Left ventricle myocardium inferior (tissue), 1 donor: ENCODE measurements around the gene CTNNA2. TPM values are rescaled to one million over a fixed set of nuclear protein-coding genes. Genes with fewer than 3 reads are reported as not detected.

Experiments used
- DNase-seq: peaks from one replicate; pipeline ENCODE4 v3.0.0-alpha.2; 2020
- H3K27ac ChIP-seq: fragments of 200-600 bp; replicated peaks from 2 replicates; pipeline ENCODE4 v1.8.0; 2021
- H3K27me3 ChIP-seq: fragments of 200-600 bp; 2 replicates; pipeline ENCODE4 v1.8.0; 2021; ENCODE audit warnings: low read depth
- H3K36me3 ChIP-seq: fragments of 200-600 bp; 2 replicates; pipeline ENCODE4 v1.8.0; 2021
- H3K4me1 ChIP-seq: fragments of 200-600 bp; 2 replicates; pipeline ENCODE4 v1.8.0; 2021
- H3K4me3 ChIP-seq: fragments of 200-600 bp; 2 replicates; pipeline ENCODE4 v1.8.0; 2021; ENCODE audit warnings: mild to moderate bottlenecking, moderate library complexity
- H3K9me3 ChIP-seq: fragments of 200-600 bp; replicated peaks from 2 replicates; pipeline ENCODE4 v1.8.0; 2021
- intact Hi-C: fragments of 100-400 bp; cut with micrococcal nuclease; formaldehyde crosslinking; loops from one replicate; pipeline ENCODE4 v1.11.0; 2022
- total RNA-seq: library from RNA; stranded (reverse); fragmentation: NEBNext Ultra II Directional; extraction: Animal tissue kit (Norgen Biotek cat#: 25700); gene quantifications from one replicate; pipeline ENCODE4 v1.2.1, GENCODE V29; 2021
- TF ChIP-seq, protein P1 (sequence below): fragments of 200-600 bp; IDR thresholded peaks from 2 replicates; pipeline ENCODE4 v1.8.0; 2021; ENCODE audit warnings: antibody characterized with exemption, mild to moderate bottlenecking, borderline replicate concordance
- donor health status: DM: no; HTN: yes; CAD: no; lungs with severe emphysema.

The CTNNA2 gene
- total RNA-seq, 1 donor from 2014 or later = not detected

DNA sequence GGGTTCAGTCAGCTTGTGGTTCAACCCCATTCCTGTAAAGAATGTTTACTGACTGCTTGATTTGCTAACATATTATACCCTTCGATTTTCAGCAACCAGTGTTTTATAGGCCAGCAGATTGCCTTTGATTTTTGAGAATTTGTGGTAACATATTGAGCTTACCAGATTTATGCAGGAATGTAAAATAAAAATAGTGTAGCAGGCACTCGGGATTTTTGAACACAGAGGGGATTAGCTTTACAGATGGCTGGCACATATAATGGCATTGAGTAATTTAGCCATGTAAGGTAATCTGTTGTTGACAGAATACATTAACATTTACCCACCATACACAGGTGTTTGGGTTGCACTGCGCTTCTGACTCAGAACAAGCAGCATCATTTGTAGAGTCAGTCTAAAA, 437.7 kb downstream of the CTNNA2 start:
- intact Hi-C loops = no loop called here
- TF ChIP-seq, protein P1, sequence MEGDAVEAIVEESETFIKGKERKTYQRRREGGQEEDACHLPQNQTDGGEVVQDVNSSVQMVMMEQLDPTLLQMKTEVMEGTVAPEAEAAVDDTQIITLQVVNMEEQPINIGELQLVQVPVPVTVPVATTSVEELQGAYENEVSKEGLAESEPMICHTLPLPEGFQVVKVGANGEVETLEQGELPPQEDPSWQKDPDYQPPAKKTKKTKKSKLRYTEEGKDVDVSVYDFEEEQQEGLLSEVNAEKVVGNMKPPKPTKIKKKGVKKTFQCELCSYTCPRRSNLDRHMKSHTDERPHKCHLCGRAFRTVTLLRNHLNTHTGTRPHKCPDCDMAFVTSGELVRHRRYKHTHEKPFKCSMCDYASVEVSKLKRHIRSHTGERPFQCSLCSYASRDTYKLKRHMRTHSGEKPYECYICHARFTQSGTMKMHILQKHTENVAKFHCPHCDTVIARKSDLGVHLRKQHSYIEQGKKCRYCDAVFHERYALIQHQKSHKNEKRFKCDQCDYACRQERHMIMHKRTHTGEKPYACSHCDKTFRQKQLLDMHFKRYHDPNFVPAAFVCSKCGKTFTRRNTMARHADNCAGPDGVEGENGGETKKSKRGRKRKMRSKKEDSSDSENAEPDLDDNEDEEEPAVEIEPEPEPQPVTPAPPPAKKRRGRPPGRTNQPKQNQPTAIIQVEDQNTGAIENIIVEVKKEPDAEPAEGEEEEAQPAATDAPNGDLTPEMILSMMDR = no peak
- H3K27ac ChIP-seq = no peak overlapping the region

DNA sequence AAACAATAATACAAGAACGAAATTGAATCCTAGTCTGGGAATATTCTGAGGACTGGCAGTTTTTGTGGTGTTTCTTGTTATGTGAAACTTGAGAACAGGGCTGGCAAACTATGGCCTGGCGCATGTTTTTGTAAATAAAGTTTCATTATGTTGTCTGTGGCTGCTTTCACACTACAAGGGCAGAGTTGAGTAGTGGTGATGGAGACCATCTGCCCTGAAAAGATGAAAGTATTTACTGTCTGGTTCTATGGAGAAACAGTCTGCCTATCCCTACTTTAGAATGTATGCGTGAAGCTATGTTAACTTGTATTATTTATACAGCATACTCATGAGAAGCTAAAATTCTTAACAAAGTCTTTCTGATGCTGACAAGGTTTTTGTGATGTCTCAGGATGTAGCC, 439.8 kb downstream of the CTNNA2 start:
- Histone ChIP-seq H3K27me3 (no peaks in the 10 kb centered on the region), H3K36me3 (no peaks in the 10 kb centered on the region), H3K27ac (no peak overlapping the region), H3K4me3 (no peak overlapping the region), H3K9me3 (no peaks in the 10 kb centered on the region), H3K4me1 (no peaks in the 10 kb centered on the region)
- no peak for DNase-seq
- intact Hi-C loops = no loop called here
- TF ChIP-seq, protein P1 = no peak

More for the DNA sequence above, 437.7 kb downstream of the CTNNA2 start:
- H3K9me3 ChIP-seq = no peaks in the 10 kb centered on the region
- no peak for DNase-seq
- no peaks in the 10 kb centered on the region for H3K27me3 ChIP-seq
- no peak overlapping the region for H3K4me3 ChIP-seq
- H3K4me1 ChIP-seq = peaks cover 13% of the 10 kb centered on the region
- H3K36me3 ChIP-seq = no peaks in the 10 kb centered on the region

DNA sequence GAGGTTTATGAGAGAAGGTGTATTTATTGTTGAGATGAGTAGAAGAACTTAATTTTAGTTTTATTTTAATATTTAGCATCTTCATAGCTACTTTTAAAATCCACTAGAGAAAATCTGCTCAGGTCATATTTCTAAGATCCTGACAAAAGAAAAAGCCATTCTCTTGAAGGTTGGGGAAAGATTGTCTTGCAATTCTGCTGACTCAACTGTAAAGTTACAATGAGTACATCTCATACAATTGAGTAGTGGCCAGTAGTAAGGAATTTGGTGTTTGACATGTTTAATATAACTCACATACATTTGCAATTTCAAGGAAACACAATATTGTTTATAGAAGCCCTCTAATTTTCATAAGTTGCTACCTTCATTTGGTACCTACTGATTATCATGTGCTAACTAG, 447.2 kb downstream of the CTNNA2 start:
- no peaks in the 10 kb centered on the region for H3K9me3 ChIP-seq
- no peak overlapping the region for H3K4me3 ChIP-seq

GRCh38 chr2:79960519-79960918, 447.7 kb downstream of the CTNNA2 start:
- no peaks in the 10 kb centered on the region for H3K36me3 ChIP-seq
- no peak overlapping the region for H3K27ac ChIP-seq
- no peak for DNase-seq
- H3K4me3 ChIP-seq = no peak overlapping the region
- H3K4me1 ChIP-seq = no peaks in the 10 kb centered on the region
- peaks cover 4% of the 10 kb centered on the region for H3K27me3 ChIP-seq
- TF ChIP-seq, protein P1 = no peak
- intact Hi-C loops = no loop called here
- no peaks in the 10 kb centered on the region for H3K9me3 ChIP-seq

More for the DNA sequence above, 447.2 kb downstream of the CTNNA2 start:
- no peak for DNase-seq
- Histone ChIP-seq H3K27ac (no peak overlapping the region), H3K4me1 (no peaks in the 10 kb centered on the region), H3K27me3 (peaks cover 4% of the 10 kb centered on the region), H3K36me3 (no peaks in the 10 kb centered on the region)
- intact Hi-C loops = no loop called here
- TF ChIP-seq, protein P1 = no peak

DNA sequence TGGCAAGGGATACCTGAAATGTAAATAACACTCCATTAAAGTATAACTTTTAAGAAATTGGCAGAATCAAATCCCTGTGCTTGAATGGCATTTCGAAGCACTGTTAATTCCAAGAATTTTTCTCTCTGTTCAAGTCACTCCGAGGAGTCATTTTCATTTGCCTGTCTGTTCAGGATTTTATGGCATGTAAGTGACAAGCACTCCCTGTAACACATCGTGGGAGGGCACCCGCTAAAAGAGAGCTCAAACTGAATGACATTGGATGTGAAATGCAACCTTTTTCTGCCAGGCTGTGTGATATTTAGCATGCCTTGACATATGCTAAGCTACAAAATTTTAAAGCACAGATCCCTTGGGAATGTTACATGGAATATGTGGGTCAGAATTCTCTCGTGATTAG, 452.1 kb downstream of the CTNNA2 start:
- Histone ChIP-seq H3K36me3 (no peaks in the 10 kb centered on the region), H3K4me1 (no peaks in the 10 kb centered on the region), H3K27me3 (peaks cover 9% of the 10 kb centered on the region), H3K27ac (no peak overlapping the region), H3K4me3 (no peak overlapping the region), H3K9me3 (no peaks in the 10 kb centered on the region)
- DNase-seq = no peak
- TF ChIP-seq, protein P1 = no peak
- intact Hi-C loops = no loop called here

DNA sequence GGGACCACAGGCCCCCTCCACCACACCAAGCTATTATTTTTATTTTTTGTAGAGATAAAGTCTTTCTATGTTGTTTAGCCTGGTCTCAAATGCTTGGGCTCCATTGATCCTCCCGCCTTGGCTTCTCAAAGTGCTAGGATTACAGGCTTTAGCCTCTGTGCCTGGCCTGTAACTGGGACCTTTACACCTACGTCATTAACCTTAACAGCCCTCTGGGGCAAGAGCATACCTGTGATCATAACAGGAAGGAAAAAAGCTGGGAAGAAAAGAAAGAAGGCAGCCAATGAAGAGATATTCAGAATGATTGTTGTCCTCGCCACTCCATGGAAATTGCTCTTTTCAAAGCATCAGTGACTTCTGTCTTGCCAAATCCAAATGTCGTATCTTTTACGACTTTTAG, 453.5 kb downstream of the CTNNA2 start:
- peaks cover 9% of the 10 kb centered on the region for H3K27me3 ChIP-seq
- intact Hi-C loops = no loop called here
- no peaks in the 10 kb centered on the region for H3K9me3 ChIP-seq
- no peak for DNase-seq
- no peak overlapping the region for H3K27ac ChIP-seq
- no peaks in the 10 kb centered on the region for H3K4me1 ChIP-seq
- H3K36me3 ChIP-seq = no peaks in the 10 kb centered on the region
- TF ChIP-seq, protein P1 = no peak
- H3K4me3 ChIP-seq = no peak overlapping the region
